Measurements from ENCODE around the gene ITSN1. TPM values are rescaled to one million over a fixed set of nuclear protein-coding genes. Genes with fewer than 3 reads are reported as not detected.

Gene ITSN1
- total RNA-seq, 4 donors from 2014 or later: 14.5 to 33.1 (median 26.9) TPM

GRCh38 chr21:33908760-33909159 lies 266.5 kb downstream of the ITSN1 start:
- Histone ChIP-seq H3K4me1 (peaks cover 3 to 10% of the 10 kb centered on the region in 2 donors), H3K36me3 (peaks cover 2 to 91% of the 10 kb centered on the region in 2 donors), H3K9me3 (no peaks in the 10 kb centered on the region), H3K27ac (no peak overlapping the region), H3K4me3 (no peak overlapping the region), H3K27me3 (no peaks in the 10 kb centered on the region)
- in situ Hi-C loops (cut with MboI; ENCODE audit: low sequenced_read_pairs in 4 of 4): loop anchor here in 3 of 4 donors (25.0 kb wide), 2 partner anchors 704 to 729 kb away; partner anchors contain the start of gene RCAN1 (in 2 of the 3)
- intact Hi-C loops (cut with DNase I; ENCODE audit: low total_unique reads): no loop called here
- ATAC-seq: no peak
- TF ChIP-seq CTCF (IDR thresholded peaks at IDR 0.05 in 4 of 5, conservative IDR thresholded peaks at IDR 0.05 in 1 of 5): no peak
- TF ChIP-seq POLR2A (IDR thresholded peaks at IDR 0.05): no peak
- DNase-seq: no peak

- Histone ChIP-seq H3K27ac (no peak overlapping the region), H3K9me3 (no peaks in the 10 kb centered on the region), H3K36me3 (peaks cover 2 to 84% of the 10 kb centered on the region in 2 donors), H3K4me3 (no peak overlapping the region), H3K4me1 (peaks cover 13 to 20% of the 10 kb centered on the region in 2 donors), H3K27me3 (no peaks in the 10 kb centered on the region)
- no peak for ATAC-seq
- TF ChIP-seq CTCF (IDR thresholded peaks at IDR 0.05 in 4 of 5, conservative IDR thresholded peaks at IDR 0.05 in 1 of 5): no peak
- no peak for TF ChIP-seq POLR2A (IDR thresholded peaks at IDR 0.05)
- no peak for DNase-seq
- intact Hi-C loops (cut with DNase I; ENCODE audit: low total_unique reads) (loop anchor here (10.0 kb wide), 1 partner anchor 425 kb away; no protein-coding TSS in a partner anchor), in situ Hi-C loops (cut with MboI; ENCODE audit: low sequenced_read_pairs in 4 of 4) (loop anchor here in 3 of 4 donors (25.0 kb wide), 2 partner anchors 703 to 728 kb away; partner anchors contain the start of gene RCAN1 (in 2 of the 3))
Measured at GRCh38 chr21:33909756-33910155, 267.5 kb downstream of the ITSN1 start.

GRCh38 chr21:33914188-33914587 lies 271.9 kb downstream of the ITSN1 start:
- H3K27ac ChIP-seq: peak overlapping the region; percentile 88 to 93 (median 92)
- in situ Hi-C loops (cut with MboI; ENCODE audit: low sequenced_read_pairs in 4 of 4) (loop anchor here in 3 of 4 donors (25.0 kb wide), 2 partner anchors 698 to 723 kb away; partner anchors contain the start of gene RCAN1 (in 2 of the 3)), intact Hi-C loops (cut with DNase I; ENCODE audit: low total_unique reads) (loop anchor here (2.0 to 10.0 kb wide), 3 partner anchors 159 to 701 kb away; partner anchors contain the start of genes MRPS6, RCAN1 and SLC5A3)
- peak overlapping the region; percentile 86 to 96 (median 90) for H3K4me3 ChIP-seq
- DNase-seq: no peak
- peaks cover 17 to 26% of the 10 kb centered on the region in 2 donors for H3K4me1 ChIP-seq
- no peaks in the 10 kb centered on the region for H3K9me3 ChIP-seq
- no peaks in the 10 kb centered on the region for H3K27me3 ChIP-seq
- ATAC-seq: no peak
- TF ChIP-seq CTCF (IDR thresholded peaks at IDR 0.05 in 4 of 5, conservative IDR thresholded peaks at IDR 0.05 in 1 of 5) (no peak), POLR2A (IDR thresholded peaks at IDR 0.05) (no peak)
- H3K36me3 ChIP-seq: peaks cover 0 to 42% of the 10 kb centered on the region in 2 donors

GRCh38 chr21:33915368-33916199 lies 273.3 kb downstream of the ITSN1 start, which contains the start of gene ATP5PO:
TSS of gene ATP5PO (minus strand) at chr21:33915804. CDS start at chr21:33915763, 41 bp downstream.
- Histone ChIP-seq H3K4me1 (peaks cover 17 to 26% of the 10 kb centered on the region in 2 donors), H3K4me3 (peak within 1 kb of the TSS; percentile 86 to 96 (median 90)), H3K27me3 (no peaks in the 10 kb centered on the region), H3K9me3 (no peaks in the 10 kb centered on the region), H3K36me3 (peaks cover 0 to 28% of the 10 kb centered on the region in 2 donors), H3K27ac (peak within 1 kb of the TSS; percentile 88 to 93 (median 92))
- in situ Hi-C loops (cut with MboI; ENCODE audit: low sequenced_read_pairs in 4 of 4) (loop anchor here in 3 of 4 donors (25.0 kb wide), 2 partner anchors 697 to 722 kb away; partner anchors contain the start of gene RCAN1 (in 2 of the 3)), intact Hi-C loops (cut with DNase I; ENCODE audit: low total_unique reads) (loop anchor here (2.0 to 10.0 kb wide), 4 partner anchors 157 to 699 kb away; partner anchors contain the start of genes CRYZL1, ITSN1, MRPS6 and RCAN1)
- TF ChIP-seq POLR2A (IDR thresholded peaks at IDR 0.05): peak; percentile 82 to 86
- TF ChIP-seq CTCF (IDR thresholded peaks at IDR 0.05 in 4 of 5, conservative IDR thresholded peaks at IDR 0.05 in 1 of 5): peak in 1 of 5 experiments; percentile 10
- peak; percentile 97 to 98 for DNase-seq
- peak; percentile 95 to 97 for ATAC-seq

Data from gastrocnemius medialis (tissue), 4 donors.